GM18909 (cell line): ENCODE measurements around the gene GPR143.
"Not testable (repeated sequence)": the region's sequence is repeated elsewhere in the genome, so short reads cannot be mapped to it uniquely, and the experiment has no call there.

Source experiments
- ATAC-seq: cut with Tn5 transposase; IDR thresholded peaks from one replicate; pipeline ENCODE4 v1.9.1; 2021; ENCODE audit warnings: mild to moderate bottlenecking; ENCODE audit not compliant: unreplicated experiment, poor library complexity

GPR143 gene

DNA sequence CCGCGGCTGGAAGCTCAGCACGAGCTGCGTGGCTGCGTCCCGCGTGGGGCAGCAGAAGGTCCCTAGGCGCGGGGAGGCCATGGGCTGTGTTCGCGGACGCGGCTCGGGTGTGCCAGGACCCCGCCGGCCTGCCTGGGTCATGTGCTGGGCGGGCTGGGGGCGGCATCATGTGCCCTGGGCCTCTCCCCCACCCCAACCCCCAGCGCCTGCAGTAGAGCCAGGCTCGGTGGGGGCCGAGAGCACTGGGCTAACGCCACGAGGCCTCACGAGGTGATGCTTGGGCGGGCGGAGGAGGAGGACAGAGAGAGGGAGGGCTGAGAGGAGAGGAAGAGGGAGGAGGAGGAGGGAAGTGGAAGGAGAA lies at the start of gene GPR143:
Gene GPR143 (minus strand): TSS at position 111 of the 361 bp plus-strand sequence. CDS start 30 bp downstream, at position 81.
- no peak for ATAC-seq

DNA sequence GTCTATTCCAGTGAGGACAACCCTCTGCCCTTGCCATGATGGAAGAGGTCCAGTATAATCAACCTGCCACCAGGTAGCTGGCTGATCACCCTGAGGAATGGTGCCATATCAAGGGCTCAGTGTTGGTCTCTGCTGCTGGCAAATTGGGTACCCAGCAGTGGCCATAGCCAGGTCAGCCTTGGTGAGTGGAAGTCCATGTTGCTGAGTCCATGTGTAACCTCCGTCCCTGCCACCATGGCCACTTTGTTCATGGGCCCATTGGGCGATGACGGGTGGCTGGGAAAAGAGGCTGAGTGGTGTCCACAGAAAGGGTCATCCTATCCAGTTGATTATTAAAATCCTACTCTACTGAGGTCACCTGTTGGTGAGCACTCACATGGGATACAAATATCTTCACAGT lies 45.4 kb upstream of the GPR143 start:
- ATAC-seq: not testable (repeated sequence)

DNA sequence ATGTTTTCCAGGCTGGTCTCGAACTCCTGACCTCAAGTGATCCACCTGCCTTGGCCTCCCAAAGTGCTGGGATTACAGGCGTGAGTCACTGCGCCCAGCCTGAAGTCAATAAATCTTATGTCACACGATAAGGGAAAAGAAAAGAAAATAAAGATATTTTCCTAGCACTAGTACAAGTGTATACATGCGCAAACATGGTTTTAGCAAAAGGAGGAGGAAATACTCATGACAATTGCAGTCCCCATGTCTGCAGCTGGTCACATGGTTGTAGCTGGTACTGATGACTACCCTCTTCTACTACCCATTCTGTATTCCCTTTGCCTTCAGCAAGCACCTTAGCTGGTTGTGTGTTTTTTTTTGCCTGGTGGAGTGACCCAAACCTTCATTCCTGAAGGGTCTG lies 44.2 kb upstream of the GPR143 start:
- ATAC-seq: not testable (repeated sequence)

DNA sequence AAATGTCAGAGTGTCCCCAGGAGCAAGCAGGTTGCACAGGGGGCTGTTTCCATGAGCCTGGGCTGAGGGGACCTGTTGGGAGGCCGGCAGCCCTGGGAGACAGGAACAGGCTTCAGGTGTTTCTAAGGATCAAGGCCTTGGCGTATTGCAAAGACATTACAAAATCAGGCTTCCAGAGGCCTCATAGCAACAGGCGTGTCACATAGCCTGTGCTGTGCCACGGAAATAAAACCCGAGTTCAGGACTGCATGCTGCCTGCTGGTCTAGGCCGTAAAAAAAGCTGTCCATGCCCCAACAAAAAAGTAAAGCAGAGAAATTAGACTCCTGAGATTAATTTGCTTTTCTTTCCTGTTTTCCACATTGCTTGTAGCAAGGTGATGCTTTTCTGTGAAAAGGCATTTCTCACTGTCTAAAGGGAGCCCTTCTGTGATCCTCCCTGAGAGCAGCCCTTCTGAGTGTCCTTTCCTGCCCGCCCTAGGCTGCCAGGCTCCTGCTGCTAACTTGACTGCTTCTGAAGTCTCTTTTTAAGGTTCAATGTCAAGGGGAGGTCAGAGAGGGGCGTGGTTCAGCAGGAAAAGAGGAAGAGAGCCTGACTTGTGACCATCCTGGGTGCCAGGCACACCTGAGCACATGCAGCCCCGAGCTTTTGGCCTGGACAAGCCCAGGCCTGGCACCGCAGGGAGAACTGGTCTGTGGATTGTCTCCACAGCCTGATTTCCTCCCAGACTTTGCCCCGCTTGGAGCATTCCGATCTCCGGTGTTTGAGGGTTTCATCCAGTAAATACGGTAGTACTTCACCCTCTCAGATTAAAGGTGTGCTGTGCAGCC lies 41.9 kb upstream of the GPR143 start:
- no peak for ATAC-seq

DNA sequence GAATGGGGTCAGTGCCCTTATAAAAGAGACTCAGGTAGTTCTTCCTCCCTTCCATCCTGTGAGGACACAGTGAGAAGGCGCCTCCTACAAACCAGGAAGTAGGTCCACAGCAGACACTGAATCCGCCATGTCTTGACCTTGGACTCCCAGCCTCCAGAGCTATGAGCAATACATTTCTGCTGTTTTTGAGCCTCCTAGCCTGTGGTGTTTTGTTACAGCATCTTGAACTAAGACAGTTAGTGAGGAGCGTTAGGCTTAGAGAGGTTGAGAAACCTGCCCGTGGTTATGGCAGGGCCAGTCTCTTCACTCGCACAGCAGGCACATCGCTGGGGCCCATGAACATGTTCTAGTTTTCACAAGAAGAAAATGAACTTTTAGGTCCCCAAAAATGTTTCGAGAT lies 40.3 kb upstream of the GPR143 start:
- ATAC-seq: no peak

DNA sequence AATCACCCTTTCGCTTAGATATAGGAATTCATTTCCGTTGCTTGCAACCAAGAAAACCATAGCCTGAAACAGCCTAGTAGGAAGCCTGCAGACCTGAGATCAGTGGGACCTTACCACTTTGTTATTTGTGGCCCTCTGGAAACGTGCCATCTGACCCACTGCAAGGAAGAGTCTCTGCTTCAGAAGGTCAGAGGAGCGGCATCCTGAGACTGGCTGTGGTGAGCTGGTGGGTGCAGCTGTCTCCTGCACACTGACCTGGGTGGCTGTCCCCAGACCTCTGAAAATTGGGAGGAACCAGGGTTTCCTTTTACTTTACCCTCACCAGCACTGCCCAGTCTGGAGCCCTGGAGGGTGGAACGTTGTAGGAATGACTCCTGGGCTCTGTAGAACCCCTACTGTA lies 38.8 kb upstream of the GPR143 start:
- ATAC-seq: no peak

DNA sequence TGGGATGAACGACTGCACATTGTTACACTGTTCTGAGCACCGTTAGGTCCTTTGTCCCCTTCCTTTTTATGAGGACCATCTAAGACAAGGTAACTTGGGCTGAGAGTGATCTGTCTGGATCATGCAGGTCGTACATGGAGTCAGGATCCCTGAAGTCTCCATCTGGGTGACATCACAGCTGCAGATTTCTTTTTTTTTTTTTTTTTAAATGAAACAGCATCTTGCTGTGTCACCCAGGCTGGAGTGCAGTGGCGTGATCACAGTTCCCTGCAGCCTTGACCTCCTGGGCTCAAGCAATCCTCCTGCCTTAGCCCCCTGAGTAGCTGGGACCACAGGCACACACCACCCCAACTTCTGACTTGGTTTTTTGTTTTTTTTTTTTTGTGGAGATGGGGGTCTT lies 37.1 kb upstream of the GPR143 start:
- ATAC-seq: no peak

DNA sequence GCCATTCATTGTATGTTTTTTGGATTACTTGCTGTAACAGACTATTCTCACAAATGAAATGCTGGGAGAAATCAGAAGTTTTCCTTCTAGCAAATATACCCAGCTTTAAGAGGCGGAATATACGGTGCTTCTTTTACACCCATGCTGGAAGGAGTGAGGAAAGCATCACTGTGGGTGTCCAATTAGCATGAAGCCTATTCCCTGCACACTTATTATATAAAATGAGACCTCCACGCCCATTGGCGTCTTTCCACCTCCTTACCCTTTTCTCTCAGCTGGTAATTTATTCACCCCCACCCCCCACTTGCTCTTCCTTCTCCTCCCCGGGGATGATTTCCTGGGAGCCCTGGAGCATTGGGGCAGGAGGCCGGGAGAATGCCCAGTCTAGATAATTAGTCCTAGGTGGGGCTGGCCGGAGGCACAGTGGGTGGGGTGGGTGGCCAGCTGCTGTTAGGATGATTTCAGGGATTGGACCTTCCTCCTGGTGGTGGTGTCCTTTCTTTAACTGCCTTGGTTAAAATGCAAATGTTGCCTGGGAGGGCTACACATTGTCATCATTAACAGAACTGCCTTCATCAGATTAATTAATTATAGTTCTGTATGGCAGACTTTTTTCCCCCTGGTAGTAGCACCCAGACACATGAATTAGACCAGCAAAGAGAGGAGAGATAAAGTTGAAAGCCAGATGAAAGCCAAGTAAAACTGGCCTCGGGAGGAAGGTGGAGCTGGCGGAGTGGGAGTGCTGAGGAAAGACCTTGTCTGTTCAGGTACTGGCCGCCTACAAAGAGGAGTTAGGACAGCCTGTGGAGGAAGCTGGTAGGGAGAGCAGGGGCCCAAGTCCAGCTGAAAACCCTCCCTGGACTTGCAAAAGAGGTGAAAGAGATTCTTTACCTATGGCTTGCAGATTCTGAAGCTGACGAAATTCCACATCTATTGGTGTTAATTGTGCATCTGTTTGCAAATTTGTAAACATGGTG lies 32.0 kb upstream of the GPR143 start:
- ATAC-seq: no peak

DNA sequence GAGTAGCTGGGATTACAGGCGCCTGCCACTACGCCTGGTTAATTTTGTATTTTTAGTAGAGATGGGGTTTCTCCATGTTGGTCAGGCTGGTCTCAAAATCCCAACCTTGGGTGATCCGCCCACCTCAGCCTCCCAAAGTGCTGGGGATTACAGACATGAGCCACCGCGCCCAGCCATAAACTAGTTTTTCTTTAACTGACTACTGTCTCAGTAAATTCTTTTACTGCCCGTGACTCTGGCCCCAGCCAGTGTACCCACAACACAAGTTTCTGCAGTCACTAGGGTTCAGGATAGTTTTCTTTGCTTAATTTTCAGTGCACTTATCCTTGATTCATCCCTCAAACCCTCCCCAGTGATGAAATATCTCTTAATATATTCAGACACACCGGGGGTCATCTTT lies 28.8 kb upstream of the GPR143 start:
- ATAC-seq: no peak

DNA sequence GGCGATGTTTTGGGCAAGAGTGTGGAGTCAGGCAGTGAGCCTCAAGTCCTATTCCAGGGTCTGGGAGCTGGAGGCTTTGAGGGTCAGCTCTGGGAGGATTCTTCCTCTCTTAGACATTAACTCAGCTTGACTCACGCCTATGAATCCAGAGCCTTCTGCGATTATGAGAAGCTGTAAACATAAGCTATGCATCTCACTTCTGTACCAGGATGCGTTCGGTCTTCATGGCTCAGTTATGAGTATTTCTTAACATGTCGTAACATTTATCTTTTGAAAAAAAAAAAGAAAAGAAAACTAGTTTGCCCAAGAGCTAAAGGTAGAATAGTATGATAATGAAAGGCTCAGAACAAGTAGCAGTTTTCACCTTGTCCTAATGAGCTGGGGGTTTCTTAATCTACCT lies 25.2 kb upstream of the GPR143 start:
- ATAC-seq: no peak

DNA sequence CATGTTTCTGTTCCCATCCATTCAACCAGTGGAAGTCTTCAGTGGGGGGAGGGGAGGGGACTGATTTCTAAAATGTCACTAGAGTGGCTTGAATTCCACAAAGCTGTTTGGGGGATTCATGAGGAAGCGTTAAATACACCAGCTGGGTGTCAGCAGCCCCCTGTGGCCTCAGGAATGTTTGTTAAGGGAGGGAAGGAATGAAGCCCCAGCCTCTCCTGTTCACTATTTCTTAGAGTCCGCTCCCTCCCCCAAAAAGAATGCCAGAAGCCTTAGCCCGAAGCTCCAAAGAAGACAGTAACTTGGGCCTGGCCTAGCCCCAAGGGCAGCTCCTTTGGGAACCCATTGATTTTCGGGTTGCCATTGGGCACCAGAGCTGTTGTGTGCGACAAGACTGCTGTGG lies 23.9 kb upstream of the GPR143 start:
- no peak for ATAC-seq

DNA sequence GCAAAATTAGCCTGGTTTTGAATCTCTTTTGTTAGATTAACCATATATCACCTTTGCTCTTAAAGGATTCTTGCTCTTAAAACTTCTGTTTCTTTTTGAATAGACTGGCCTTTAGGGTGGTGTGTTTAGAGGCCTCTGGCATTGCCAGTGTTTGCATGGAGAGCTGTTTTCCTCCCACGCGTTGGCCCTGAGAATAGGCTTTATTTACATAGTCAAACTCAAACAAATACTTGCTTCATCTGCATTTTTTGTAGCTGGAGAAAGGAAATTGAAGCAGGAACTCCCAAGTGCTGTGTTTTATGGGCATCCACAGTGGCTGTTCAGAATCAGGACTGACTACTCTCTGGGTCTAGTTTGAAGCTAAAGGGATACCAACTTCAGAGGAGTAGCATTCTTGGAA lies 23.3 kb upstream of the GPR143 start:
- ATAC-seq: no peak

DNA sequence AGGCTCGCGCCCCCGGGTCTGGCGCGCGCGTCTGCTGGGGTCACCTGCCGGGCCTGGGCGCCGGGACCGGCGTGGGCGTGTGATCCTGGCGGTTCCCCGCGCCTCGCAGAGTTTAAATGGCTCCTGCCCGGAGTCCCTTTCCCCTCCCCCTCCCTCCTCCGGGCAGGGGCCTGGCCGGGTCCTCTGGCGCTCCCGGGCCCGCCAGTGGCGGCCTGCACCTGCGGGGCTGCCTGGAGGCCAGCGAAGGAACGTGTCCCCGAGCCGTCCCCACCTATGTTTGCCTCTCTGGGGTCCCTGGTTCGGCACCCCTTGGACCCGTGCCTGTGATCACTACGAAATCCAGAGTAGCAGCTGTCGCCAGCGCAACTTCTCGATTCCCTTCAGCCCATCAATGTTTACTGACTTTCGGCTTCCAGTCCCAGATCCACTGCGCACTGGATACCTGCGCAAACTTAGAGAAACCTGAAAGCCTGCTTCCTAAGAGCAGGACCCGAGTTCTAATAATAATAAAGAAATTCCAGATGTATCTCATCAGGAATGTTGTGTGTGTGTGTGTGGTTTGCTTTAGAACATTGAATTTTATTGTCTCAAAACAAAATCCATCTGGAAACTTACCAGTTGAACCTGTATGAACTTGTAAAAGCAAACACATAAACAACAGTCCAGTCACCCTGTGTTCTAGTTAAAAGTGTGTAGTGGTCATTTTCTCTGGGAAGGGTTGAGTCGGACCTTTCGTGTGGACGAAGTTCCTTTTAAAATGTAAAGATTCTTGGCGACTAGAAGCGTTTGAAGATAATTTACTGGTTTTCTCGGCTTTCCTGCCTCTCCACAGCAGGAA lies 21.4 kb upstream of the GPR143 start:
- no peak for ATAC-seq

DNA sequence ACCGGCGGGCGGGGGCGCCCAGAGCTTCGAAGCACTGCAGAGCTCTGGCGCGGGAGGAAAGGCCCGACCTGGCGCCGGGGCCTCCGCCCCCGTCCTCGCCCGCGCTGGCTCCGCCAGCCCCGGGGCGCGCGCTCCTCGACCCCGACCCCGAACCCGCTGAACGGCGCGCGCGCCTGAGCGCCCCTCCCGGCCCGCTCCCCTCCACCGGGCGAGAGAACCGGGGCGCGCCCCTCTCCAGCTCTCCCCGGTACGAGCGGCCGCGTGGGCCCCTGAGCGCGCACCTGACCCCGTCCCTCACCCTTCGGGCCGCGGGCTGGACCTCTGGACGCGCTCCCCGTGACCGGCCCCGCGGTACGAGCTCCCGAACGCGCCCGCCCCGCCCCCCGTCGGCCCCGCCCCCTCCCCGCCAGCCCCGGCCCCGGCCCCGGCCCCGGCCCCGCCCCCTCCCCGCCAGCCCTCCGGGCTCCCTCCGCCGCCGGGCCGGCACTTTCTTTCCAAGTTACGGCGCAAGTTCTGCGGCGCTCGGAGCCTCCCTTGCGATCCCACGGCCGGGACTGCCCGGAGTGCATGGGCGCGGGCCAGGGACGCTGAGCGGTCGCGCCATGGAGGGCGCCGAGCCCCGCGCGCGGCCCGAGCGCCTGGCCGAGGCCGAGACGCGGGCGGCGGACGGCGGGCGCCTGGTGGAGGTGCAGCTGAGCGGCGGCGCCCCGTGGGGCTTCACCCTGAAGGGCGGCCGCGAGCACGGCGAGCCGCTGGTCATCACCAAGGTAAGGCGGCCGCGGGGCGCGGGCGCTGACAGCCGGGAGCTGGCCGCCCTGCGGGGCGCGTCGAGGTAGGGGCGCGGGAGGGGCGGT lies 20.5 kb upstream of the GPR143 start, which contains the start of gene SHROOM2:
Gene SHROOM2 (plus strand): TSS at position 486 of the 854 bp plus-strand sequence. CDS start 117 bp downstream, at position 603.
- no peak for ATAC-seq

DNA sequence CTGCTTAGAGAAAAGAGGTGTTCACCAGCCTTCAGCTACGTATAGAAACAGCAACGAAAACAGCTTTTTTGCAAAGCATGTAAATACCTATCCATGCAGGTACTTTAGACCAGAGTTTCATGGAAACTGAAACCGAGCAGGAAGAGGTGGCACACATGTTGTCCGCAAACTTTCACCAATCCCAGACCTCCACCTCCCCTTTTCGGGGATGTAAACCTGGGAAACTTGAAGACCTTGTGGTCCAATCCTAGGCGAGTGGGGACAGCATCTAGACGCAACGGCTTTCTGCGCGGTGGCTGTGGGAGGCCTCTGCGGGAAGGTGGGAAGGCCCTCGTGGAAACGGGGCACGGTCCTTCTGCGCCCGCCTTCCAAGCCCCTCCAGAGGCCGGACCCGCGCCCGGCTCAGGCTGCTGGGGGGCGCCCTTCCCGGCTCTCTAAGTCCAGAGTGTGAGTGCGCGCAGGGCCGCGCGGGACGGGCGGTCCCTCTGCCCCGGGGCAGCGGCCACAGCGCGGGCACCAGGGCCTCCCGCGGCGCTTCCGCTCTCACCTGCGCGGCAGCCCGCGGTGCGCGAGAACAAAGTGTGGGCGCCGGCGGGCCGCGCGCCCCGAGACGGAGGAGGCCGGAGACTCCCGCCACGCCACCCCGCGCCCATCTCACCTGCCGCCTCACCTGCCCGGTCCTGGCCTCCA lies 19.8 kb upstream of the GPR143 start:
- ATAC-seq: no peak

DNA sequence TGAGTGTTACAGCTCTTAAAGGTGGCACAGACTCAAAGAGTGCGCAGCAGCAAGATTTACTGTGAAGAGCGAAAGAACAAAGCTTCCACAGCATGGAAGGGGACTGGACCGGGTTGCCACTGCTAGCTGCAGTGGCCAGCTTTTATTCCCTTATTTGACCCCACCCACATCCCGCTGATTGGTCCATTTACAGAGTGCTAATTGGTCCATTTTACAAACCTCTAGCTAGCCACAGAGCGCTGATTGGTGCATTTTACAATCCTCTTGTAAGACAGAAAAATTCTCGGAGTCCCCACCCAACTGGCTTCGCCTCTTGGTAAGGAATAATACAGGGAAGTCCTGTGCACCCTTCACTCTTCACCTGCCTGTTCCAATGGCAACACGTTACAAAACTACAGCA lies 18.7 kb upstream of the GPR143 start:
- no peak for ATAC-seq

DNA sequence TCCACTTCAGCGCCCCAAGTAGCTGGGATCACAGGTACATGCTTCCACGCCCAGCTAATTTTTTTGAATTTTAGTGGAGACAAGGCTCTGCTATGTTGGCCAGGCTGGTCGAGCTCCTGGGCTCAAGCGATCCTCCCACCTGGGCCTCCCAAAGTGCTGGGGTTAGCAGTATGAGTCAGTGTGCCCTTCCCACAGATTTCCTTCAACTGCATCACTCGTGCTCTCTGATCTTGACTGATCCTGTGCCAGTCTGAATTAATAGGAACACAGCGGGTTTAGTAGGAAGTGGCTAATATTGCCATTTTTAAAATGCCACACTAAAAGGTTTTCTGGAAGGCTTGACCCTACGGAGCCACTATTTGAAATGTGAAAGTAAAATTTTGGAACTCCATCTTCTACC lies 16.3 kb upstream of the GPR143 start:
- ATAC-seq: no peak

DNA sequence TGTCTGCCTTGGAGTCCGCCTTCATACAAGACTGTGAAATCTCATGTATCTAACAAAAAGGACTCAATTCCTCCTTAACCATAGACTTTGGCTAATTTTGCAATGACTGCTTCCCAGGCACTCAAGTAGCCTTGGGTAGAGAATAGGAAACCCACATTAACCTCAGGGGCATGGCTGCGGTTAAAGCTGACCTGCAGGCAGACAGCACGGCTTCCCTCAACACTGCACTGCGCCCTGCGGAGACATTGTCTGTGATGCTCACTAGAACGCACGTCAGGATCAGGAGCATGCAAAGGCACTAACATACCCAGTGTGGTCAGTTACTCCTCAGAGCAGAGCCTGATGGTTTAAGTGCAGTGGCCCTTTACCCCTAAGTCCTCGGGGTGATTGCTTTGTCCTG lies 10.3 kb upstream of the GPR143 start:
- no peak for ATAC-seq

DNA sequence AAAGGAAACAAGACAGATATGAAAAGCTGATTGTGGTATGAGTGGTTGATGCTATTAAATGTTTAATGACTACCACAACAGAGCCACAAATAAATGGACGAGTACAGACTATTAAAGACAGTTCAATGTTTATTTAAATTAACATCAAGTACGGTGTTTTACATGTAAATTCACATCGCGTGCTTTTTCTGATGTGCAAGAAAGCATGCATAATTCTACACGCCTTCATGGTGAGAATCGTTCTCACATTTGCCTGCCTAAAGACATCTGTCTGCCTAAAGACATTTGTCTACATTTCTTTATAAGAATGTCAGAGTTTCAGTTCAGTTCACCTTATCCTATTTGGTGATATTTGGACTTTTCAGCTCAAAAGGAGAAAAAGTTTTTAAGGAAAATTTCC lies 7.3 kb upstream of the GPR143 start:
- ATAC-seq: no peak
